ENCODE measurements around the gene TACO1. TPM values are rescaled to one million over a fixed set of nuclear protein-coding genes. Genes with fewer than 3 reads are reported as not detected.

The TACO1 gene
- total and polyA plus RNA-seq, 2 of the 4 experiments (the other 2 are of a cell fraction): 6.5 to 28.8 TPM

DNA sequence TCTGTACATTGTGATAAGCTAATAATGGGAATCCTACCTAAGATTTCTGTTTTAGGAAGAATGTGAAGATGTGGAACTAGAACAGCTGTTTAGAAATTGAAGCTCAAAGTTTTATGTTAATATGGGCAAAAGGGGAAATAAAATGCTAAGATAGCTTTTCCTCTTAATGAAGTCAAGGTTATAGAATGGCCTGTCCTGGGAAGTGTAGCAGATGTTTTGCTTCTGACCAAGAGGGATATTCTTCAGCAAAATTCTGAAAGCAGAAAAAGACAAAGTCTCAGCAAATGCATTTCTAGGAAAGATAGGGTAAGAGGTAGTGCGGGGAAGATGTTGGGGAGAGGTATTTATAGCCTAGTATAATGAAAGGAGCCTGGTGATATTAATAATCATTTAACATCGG is 34.6 kb downstream of the TACO1 start:
- Histone ChIP-seq H3K79me1 (ENCODE audit: low read depth in 1 of 2, low read length in 2 of 2) (peaks cover 19 to 29% of the 10 kb centered on the region in 2 experiments; a peak in 3 of 4 replicates), H2AK5ac (ENCODE audit: low read depth, low read length) (no peak overlapping the region), H3K14ac (replicated peaks; ENCODE audit: low read depth, low read length) (no peak overlapping the region), H4K20me1 (ENCODE audit: insufficient read depth, low read length) (0 out of 2 replicates have a peak, but pooled peaks cover 4% of the 10 kb centered on the region), H3K56ac (ENCODE audit: extremely low read depth, insufficient read depth, low read length) (no peak overlapping the region), H4K91ac (ENCODE audit: insufficient read depth, low read depth, low read length) (no peak overlapping the region), H4K5ac (ENCODE audit: low read depth, low read length) (no peak overlapping the region), H3K4me3 (ENCODE audit: insufficient read depth, low read depth, low read length) (no peak overlapping the region), H2AK9ac (replicated peaks; ENCODE audit: low read depth, low read length, poor library complexity) (no peak overlapping the region), H3K9me1 (ENCODE audit: insufficient read depth, low read length) (peaks cover 10% of the 10 kb centered on the region; the same call in 1 of the 2 replicates), H2BK5ac (ENCODE audit: low read depth, low read length, poor library complexity, severe bottlenecking) (no peak overlapping the region), H3K27me3 (ENCODE audit: control insufficient read depth, insufficient read depth, low read length) (no peaks in the 10 kb centered on the region), H2AFZ (replicated peaks; ENCODE audit: low read length, poor library complexity) (no peak overlapping the region), H3K36me3 (ENCODE audit: control insufficient read depth, insufficient read depth, low read length) (peaks cover 14% of the 10 kb centered on the region), H3K18ac (ENCODE audit: low read depth, low read length) (no peak overlapping the region), H3K9me3 (ENCODE audit: control insufficient read depth, insufficient read depth, low read length) (no peaks in the 10 kb centered on the region), H3K9ac (ENCODE audit: low read depth, low read length) (no peak overlapping the region), H3K4ac (ENCODE audit: low read depth, low read length) (no peak overlapping the region), H2BK120ac (ENCODE audit: low read depth, low read length) (no peak overlapping the region), H3K4me1 (ENCODE audit: control insufficient read depth, insufficient read depth, low read length) (peaks cover 5% of the 10 kb centered on the region), H2BK20ac (ENCODE audit: low read depth, low read length) (no peak overlapping the region), H2BK15ac (ENCODE audit: low read depth, low read length) (no peak overlapping the region), H3K27ac (ENCODE audit: insufficient read depth, low read length) (no peak overlapping the region), H4K8ac (ENCODE audit: low read depth in 2 of 2, low read length in 2 of 2) (no peak overlapping the region), H3K4me2 (ENCODE audit: low read depth, low read length) (no peak overlapping the region), H3K23ac (ENCODE audit: low read depth, low read length) (no peak overlapping the region)
- no peak for DNase-seq
- in situ Hi-C loops (cut with MboI; ENCODE audit: low sequenced_read_pairs): no loop called here
- intact Hi-C loops (cut with micrococcal nuclease): no loop called here
- ChIA-PET POLR2A (ENCODE audit: unreplicated experiment) (no interaction called here), CTCF (no interaction called here)
- no peak for TF ChIP-seq POLR2A (IDR thresholded peaks at IDR 0.05; ENCODE audit: low read depth, low read length)
- TF ChIP-seq, protein P1, sequence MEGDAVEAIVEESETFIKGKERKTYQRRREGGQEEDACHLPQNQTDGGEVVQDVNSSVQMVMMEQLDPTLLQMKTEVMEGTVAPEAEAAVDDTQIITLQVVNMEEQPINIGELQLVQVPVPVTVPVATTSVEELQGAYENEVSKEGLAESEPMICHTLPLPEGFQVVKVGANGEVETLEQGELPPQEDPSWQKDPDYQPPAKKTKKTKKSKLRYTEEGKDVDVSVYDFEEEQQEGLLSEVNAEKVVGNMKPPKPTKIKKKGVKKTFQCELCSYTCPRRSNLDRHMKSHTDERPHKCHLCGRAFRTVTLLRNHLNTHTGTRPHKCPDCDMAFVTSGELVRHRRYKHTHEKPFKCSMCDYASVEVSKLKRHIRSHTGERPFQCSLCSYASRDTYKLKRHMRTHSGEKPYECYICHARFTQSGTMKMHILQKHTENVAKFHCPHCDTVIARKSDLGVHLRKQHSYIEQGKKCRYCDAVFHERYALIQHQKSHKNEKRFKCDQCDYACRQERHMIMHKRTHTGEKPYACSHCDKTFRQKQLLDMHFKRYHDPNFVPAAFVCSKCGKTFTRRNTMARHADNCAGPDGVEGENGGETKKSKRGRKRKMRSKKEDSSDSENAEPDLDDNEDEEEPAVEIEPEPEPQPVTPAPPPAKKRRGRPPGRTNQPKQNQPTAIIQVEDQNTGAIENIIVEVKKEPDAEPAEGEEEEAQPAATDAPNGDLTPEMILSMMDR (conservative IDR thresholded peaks at IDR 0.05; ENCODE audit: low read depth, low read length): no peak
- no peak for TF ChIP-seq BHLHE40 (IDR thresholded peaks at IDR 0.05; ENCODE audit: low read depth, low read length)
- no peak for TF ChIP-seq MAZ (IDR thresholded peaks at IDR 0.05; ENCODE audit: borderline replicate concordance, low read depth, low read length)
- TF ChIP-seq RFX5 (IDR thresholded peaks at IDR 0.05; ENCODE audit: low read depth, low read length): no peak
- no peak for TF ChIP-seq SMC3 (IDR thresholded peaks at IDR 0.05; ENCODE audit: low read depth, low read length)
- TF ChIP-seq NFE2L2 (IDR thresholded peaks at IDR 0.05; ENCODE audit: low read depth, low read length): no peak
- no peak for TF ChIP-seq RAD21 (IDR thresholded peaks at IDR 0.05; ENCODE audit: low read length)
- TF ChIP-seq RCOR1 (IDR thresholded peaks at IDR 0.05; ENCODE audit: insufficient replicate concordance, low read length): no peak
- no peak for TF ChIP-seq MXI1 (IDR thresholded peaks at IDR 0.05; ENCODE audit: borderline replicate concordance, low read depth, low read length)
- TF ChIP-seq CEBPB (IDR thresholded peaks at IDR 0.05; ENCODE audit: low read depth, low read length): no peak
- no peak for ATAC-seq (ENCODE audit: low read depth)
- whole genome bisulfite sequencing, 2 experiments (ENCODE audit: extremely low coverage in 2 of 2, insufficient read length in 1 of 2): 100% methylated on average over 1 of the region's 2 CpGs; no CpG with 5 or more reads in 1 of the 2 experiments
- BruUV-seq (replicated peaks): no TSS peak
- dilution Hi-C loops (cut with HindIII; ENCODE audit: low sequenced_read_pairs, unreplicated experiment): no loop called here
